Body of pancreas (tissue), 4 donors: ENCODE results near the gene SHLD1. TPM values are rescaled to one million over a fixed set of nuclear protein-coding genes. Genes with fewer than 3 reads are reported as not detected.
"Not testable (repeated sequence)": the region's sequence is repeated elsewhere in the genome, so short reads cannot be mapped to it uniquely, and the experiment has no call there.

Experiments used
- ATAC-seq: fragments of 150-250 bp; one replicate; pipeline ENCODE4 v1.9.1; 2016
- DNase-seq, 4 donors: peaks; one replicate each; pipeline ENCODE4 v3.0.0-alpha.2; 2019
- H3K27ac ChIP-seq, 4 donors: fragments of 200-600 bp; sonication (generic); 1 replicate in 3 of 4; 2 replicates in 1 of 4; pipeline versions ENCODE4 v1.5.1 to v1.6.1; 2016 to 2019; ENCODE audit warnings: mild to moderate bottlenecking in 1 of 4, mixed read lengths in 1 of 4, moderate library complexity in 1 of 4
- H3K27me3 ChIP-seq, 2 donors: fragments of 200-600 bp; sonication (generic); one replicate each; pipeline ENCODE4 v1.6.0; 2016; ENCODE audit warnings: mild to moderate bottlenecking in 1 of 2
- H3K36me3 ChIP-seq, 2 donors: fragments of 200-600 bp; sonication (generic); replicated peaks in 1 of 2; 2 replicates each; pipeline ENCODE4 v1.5.1; 2016; ENCODE audit warnings: low read depth in 2 of 2; ENCODE audit not compliant: insufficient read depth in 1 of 2
- H3K4me1 ChIP-seq: fragments of 200-600 bp; sonication (generic); one replicate; pipeline ENCODE4 v1.6.0; 2016
- H3K4me3 ChIP-seq, 2 donors: fragments of 200-600 bp; sonication (generic); 1 replicate in 1 of 2; 2 replicates in 1 of 2; pipeline ENCODE4 v1.5.1; 2016 to 2019
- H3K9me3 ChIP-seq, 3 donors: fragments of 200-600 bp; sonication (generic); 1 replicate in 2 of 3; 2 replicates in 1 of 3; pipeline ENCODE4 v1.5.1; 2016
- POLR2A ChIP-seq, 3 donors: fragments of 450-650 bp; IDR thresholded peaks; one replicate each; pipeline ENCODE4 v1.6.1; 2016; ENCODE audit warnings: antibody characterized with exemption in 3 of 3, mild to moderate bottlenecking in 2 of 3
- WGBS, 2 donors: methylation state at CpG; one replicate each; pipeline ENCODE4 v1.1.5; 2017; 5-methylcytosine and 5-hydroxymethylcytosine counted together
- intact Hi-C: fragments of 100-400 bp; cut with DNase I; formaldehyde crosslinking; loops from one replicate; pipeline ENCODE4 v1.15.1; 2023
- total RNA-seq, 2 donors: library from RNA; depleted of rRNA; stranded (reverse); fragments of >200 nt; gene quantifications; one replicate each; pipeline ENCODE4 v1.1.0, GENCODE V29; 2016
- TF ChIP-seq, protein P1 (sequence below), 7 experiments: fragments of 450-650 bp in 4 of 7; fragments of 200-600 bp in 3 of 7; sonication (generic) in 3 of 7; IDR thresholded peaks; one replicate each; pipeline ENCODE4 v1.5.1; 2016 to 2019; ENCODE audit warnings: antibody characterized with exemption in 7 of 7

SHLD1 gene
- total RNA-seq, 2 donors from 2014 or later, result 1.8 TPM; not detected in 1

DNA sequence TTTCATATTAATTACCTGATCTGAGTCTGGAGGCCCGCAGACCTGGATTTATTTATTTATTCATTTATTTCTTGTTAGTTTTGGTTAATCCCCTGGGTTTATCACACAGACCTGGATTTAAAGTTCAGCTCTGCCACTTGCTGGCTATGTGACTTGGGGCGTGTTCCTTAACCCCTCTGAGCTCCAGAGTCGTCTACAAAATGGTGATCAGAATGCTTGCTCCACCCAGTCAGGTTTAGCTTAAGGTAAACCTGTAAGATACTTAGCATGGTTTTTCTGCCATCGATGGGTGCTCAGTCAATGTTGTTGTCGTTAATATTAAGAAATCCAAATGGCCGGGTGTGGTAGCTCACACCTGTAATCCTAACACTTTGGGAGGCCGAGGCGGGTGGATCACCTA, 23.4 kb downstream of the SHLD1 start:
- WGBS, 2 donors, result 86 to 91% methylated on average over 7 to 8 of the region's 8 CpGs
- Histone ChIP-seq H3K9me3 (no peaks in the 10 kb centered on the region), H3K4me1 (no peaks in the 10 kb centered on the region), H3K36me3 (peaks cover 0 to 2% of the 10 kb centered on the region in 2 donors), H3K27ac (no peak overlapping the region), H3K27me3 (no peaks in the 10 kb centered on the region), H3K4me3 (no peak overlapping the region)
- DNase-seq (no peak), ATAC-seq (no peak)
- TF ChIP-seq, protein P1, sequence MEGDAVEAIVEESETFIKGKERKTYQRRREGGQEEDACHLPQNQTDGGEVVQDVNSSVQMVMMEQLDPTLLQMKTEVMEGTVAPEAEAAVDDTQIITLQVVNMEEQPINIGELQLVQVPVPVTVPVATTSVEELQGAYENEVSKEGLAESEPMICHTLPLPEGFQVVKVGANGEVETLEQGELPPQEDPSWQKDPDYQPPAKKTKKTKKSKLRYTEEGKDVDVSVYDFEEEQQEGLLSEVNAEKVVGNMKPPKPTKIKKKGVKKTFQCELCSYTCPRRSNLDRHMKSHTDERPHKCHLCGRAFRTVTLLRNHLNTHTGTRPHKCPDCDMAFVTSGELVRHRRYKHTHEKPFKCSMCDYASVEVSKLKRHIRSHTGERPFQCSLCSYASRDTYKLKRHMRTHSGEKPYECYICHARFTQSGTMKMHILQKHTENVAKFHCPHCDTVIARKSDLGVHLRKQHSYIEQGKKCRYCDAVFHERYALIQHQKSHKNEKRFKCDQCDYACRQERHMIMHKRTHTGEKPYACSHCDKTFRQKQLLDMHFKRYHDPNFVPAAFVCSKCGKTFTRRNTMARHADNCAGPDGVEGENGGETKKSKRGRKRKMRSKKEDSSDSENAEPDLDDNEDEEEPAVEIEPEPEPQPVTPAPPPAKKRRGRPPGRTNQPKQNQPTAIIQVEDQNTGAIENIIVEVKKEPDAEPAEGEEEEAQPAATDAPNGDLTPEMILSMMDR (IDR thresholded peaks at IDR 0.05), result no peak
- TF ChIP-seq POLR2A (IDR thresholded peaks at IDR 0.05), result no peak
- intact Hi-C loops, result no loop called here

GRCh38 chr20:5776077-5776476, 25.9 kb downstream of the SHLD1 start:
- intact Hi-C loops, result no loop called here
- H3K27ac ChIP-seq, result no peak overlapping the region
- WGBS, 2 donors, result 93 to 100% methylated on average over 1 to 5 of the region's 5 CpGs
- H3K27me3 ChIP-seq, result no peaks in the 10 kb centered on the region
- no peak for TF ChIP-seq POLR2A (IDR thresholded peaks at IDR 0.05)
- TF ChIP-seq, protein P1 (IDR thresholded peaks at IDR 0.05), result no peak
- ATAC-seq (no peak), DNase-seq (no peak)
- H3K36me3 ChIP-seq, result peaks cover 0 to 2% of the 10 kb centered on the region in 2 donors
- no peaks in the 10 kb centered on the region for H3K9me3 ChIP-seq
- no peak overlapping the region for H3K4me3 ChIP-seq
- peaks cover 24% of the 10 kb centered on the region for H3K4me1 ChIP-seq

DNA sequence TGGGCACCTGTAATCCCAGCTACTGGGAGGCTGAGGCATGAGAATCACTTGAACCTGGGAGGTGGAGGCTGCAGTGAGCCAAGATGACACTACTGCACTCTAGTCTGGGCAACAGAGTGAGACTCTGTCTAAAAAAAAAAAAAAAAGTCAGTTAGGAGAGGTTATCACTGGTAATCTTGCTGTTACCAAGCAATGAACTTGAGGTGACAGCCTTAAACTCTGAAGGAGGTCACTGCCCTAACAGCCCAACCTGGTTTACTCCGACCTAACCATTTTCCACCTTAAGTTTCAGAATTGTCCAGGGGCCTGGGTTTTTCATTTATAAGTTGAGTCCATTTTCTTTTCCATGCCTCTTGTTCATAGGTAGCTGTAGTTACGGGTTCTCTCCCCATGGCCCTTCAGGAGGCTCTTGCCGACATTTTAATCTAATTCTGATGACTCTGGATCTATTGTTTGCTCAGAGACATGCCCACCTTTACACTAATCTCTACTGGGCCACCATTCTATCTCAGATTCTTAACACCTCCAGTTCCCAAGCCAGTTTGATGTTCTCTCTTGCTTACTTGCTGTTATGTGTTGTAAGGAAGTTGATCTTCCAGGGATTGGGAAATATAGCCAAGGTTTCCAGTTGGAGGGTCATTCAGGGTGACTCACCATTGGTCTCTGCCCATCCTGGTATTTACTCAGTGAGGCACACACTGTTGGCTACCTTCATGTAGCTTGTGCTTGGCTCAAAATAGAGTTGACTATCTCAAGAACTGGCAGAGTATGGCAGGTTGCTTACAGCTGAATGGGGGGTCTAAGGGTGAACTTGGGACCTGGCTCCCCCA, 29.1 kb downstream of the SHLD1 start:
- H3K9me3 ChIP-seq, result no peaks in the 10 kb centered on the region
- no peak for TF ChIP-seq POLR2A (IDR thresholded peaks at IDR 0.05)
- H3K27me3 ChIP-seq, result no peaks in the 10 kb centered on the region
- no peak overlapping the region for H3K4me3 ChIP-seq
- H3K4me1 ChIP-seq, result peaks cover 39% of the 10 kb centered on the region
- H3K36me3 ChIP-seq, result no peaks in the 10 kb centered on the region
- DNase-seq (peak; percentile 38 to 62 (median 44)), ATAC-seq (peak; percentile 82)
- intact Hi-C loops, result no loop called here
- WGBS, 2 donors, result 68 to 93% methylated on average over 3 of the region's 3 CpGs
- peak overlapping the region in 2 of 4 donors; percentile 21 to 35 for H3K27ac ChIP-seq

GRCh38 chr20:5780846-5781217, 30.6 kb downstream of the SHLD1 start:
- intact Hi-C loops, result no loop called here
- DNase-seq (no peak), ATAC-seq (no peak)
- peak overlapping the region in 3 of 4 donors; percentile 67 to 71 (median 68) for H3K27ac ChIP-seq
- no peak overlapping the region for H3K4me3 ChIP-seq
- no peaks in the 10 kb centered on the region for H3K36me3 ChIP-seq
- H3K9me3 ChIP-seq, result no peaks in the 10 kb centered on the region
- H3K27me3 ChIP-seq, result no peaks in the 10 kb centered on the region
- H3K4me1 ChIP-seq, result peaks cover 50% of the 10 kb centered on the region
- TF ChIP-seq POLR2A (IDR thresholded peaks at IDR 0.05), result no peak
- TF ChIP-seq, protein P1 (IDR thresholded peaks at IDR 0.05), result no peak
- WGBS, 2 donors, result 94 to 97% methylated on average over 2 of the region's 2 CpGs

GRCh38 chr20:5781367-5781766, 31.2 kb downstream of the SHLD1 start:
- H3K27me3 ChIP-seq, H3K9me3 ChIP-seq, H3K4me3 ChIP-seq, ATAC-seq, H3K36me3 ChIP-seq, DNase-seq, intact Hi-C loops: not testable (repeated sequence)
- peak overlapping the region; percentile 62 to 71 (median 68) for H3K27ac ChIP-seq
- peaks cover 54% of the 10 kb centered on the region for H3K4me1 ChIP-seq
- WGBS, 2 donors, result 65 to 72% methylated on average over 8 of the region's 8 CpGs
